Fibroblast of the aortic adventitia (primary cell): ENCODE data around the gene GRAMD1B. TPM values are rescaled to one million over a fixed set of nuclear protein-coding genes. Genes with fewer than 3 reads are reported as not detected.
A peak's percentile ranks its signal among the peaks of the same experiment; 100 is the strongest.
"Not testable (repeated sequence)": the region's sequence is repeated elsewhere in the genome, so short reads cannot be mapped to it uniquely, and the experiment has no call there.

ENCODE experiments used
- DNase-seq: peaks from one replicate; pipeline ENCODE4 v3.0.0-alpha.2; 2010; ENCODE audit warnings: low read depth
- H3K4me3 ChIP-seq: 2 replicates; pipeline ENCODE4 v1.5.1; 2011; ENCODE audit warnings: low read depth, mild to moderate bottlenecking, control low read depth, low read length, moderate library complexity
- CTCF ChIP-seq: IDR thresholded peaks from 2 replicates; pipeline ENCODE4 v1.5.1; 2011; ENCODE audit warnings: mild to moderate bottlenecking, low read length, control low read depth, inconsistent platforms; ENCODE audit not compliant: insufficient read depth
- total RNA-seq: library from RNA; depleted of rRNA; stranded (reverse); fragments of >200 nt; gene quantifications from 2 replicates; pipeline ENCODE4 v1.2.3, GENCODE V29; 2012; ENCODE audit warnings: low replicate concordance

The GRAMD1B gene
- total RNA-seq, 1 donor, result 11.0 TPM

GRCh38 chr11:123451183-123451781 is 21.2 kb downstream of the GRAMD1B start:
- DNase-seq, result no peak
- H3K4me3 ChIP-seq, result no peak overlapping the region
- no peak for TF ChIP-seq CTCF

GRCh38 chr11:123452794-123453193 is 22.7 kb downstream of the GRAMD1B start:
- no peak for TF ChIP-seq CTCF
- H3K4me3 ChIP-seq, result no peak overlapping the region
- DNase-seq, result no peak

DNA sequence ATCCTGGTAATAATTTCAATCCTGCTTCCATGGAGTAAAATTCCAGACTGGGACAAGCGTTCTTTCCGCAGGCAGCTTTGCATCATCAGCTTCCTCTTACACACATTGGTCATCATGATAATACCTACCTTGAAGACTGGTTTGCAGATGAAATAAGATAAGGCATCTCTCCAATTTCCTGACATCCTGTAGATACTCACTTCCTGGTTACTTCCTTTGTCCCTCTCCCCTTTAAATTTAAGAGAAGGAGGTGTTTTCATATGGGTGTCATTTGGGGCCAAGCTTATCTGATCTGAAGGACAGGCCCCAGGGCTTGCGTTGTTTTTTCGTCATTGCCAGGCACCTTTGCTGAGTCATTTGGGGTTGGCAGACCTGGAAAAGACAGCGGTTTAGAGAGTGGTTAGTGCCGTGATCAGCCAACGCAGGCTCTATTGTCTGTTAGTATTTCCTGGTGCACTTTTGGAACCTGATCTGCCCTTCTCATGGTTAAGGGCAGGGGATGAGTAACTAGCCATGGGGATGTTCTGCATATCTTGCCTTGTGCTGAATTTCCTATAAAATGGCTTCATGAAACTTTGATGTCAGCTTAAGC is 24.1 kb downstream of the GRAMD1B start:
- no peak for TF ChIP-seq CTCF
- no peak overlapping the region for H3K4me3 ChIP-seq
- DNase-seq, result peak; percentile 89

- no peak for DNase-seq
- no peak overlapping the region for H3K4me3 ChIP-seq
- no peak for TF ChIP-seq CTCF
Measured at GRCh38 chr11:123454796-123455195, 24.7 kb downstream of the GRAMD1B start.

DNA sequence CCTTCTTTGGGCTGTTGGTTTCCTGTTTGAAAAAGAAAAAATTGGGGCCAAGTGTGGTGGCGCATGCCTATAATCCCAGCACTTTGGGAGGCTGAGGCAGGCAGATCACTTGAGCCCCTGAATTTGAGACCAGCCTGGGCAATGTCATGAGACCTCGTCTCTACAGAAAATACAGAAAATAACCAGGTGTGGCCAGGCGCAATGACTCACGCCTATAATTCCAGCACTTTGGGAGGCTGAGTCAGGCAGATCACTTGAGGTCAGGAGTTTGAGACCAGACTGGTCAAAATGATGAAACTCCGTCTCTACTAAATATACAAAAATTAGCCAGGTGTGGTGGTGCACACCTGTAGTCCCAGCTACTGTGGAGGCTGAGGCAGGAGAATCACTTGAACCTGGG is 26.4 kb downstream of the GRAMD1B start:
- not testable (repeated sequence) for H3K4me3 ChIP-seq, DNase-seq

DNA sequence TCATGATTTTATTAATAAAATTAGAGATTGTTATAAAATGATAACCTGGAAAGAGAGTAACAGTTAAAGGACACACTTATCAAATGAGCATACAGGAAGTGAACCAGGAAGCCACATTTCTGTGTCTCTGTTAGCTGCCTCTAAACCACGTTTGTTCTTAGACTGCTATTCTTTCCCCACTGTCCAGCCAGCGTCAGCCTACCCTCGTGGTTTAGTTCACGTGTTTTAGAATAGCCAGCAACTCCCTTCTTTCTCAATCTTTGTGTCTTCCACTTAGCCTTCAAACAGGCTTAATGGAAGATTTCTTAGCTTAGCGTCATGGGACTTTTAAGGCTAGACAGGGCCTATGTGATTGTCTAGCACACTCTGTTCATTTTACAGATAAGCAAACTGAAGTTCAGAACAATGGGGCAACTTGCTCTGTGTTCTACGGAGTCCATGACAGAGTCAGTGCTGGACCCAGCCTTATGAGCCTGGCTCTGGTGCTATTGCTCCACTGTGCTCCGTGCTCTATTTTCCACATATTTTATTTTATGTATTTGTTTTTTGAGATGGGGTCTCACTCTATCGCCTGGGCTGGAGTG is 27.2 kb downstream of the GRAMD1B start:
- no peak for TF ChIP-seq CTCF
- peak; percentile 39 for DNase-seq
- H3K4me3 ChIP-seq, result no peak overlapping the region

GRCh38 chr11:123458501-123458900 is 28.4 kb downstream of the GRAMD1B start:
- TF ChIP-seq CTCF, result no peak
- DNase-seq, result no peak
- no peak overlapping the region for H3K4me3 ChIP-seq
